WERI-Rb-1 (cell line): ENCODE data around the gene SLC35C1.

Experiments used
- DNase-seq: peaks from one replicate; pipeline ENCODE4 v3.0.0-alpha.2; 2020
- H3K27ac ChIP-seq: fragments of 250-450 bp; sonication (Bioruptor Pico); 2 replicates; pipeline ENCODE4 v1.5.1; 2020; ENCODE audit warnings: mild to moderate bottlenecking, moderate library complexity
- H3K27me3 ChIP-seq: fragments of 250-450 bp; sonication (Bioruptor Pico); 2 replicates; pipeline ENCODE4 v1.5.1; 2021; ENCODE audit warnings: mild to moderate bottlenecking, low read depth, moderate library complexity; ENCODE audit not compliant: insufficient read depth, severe bottlenecking
- H3K36me3 ChIP-seq: fragments of 250-450 bp; sonication (Bioruptor Pico); 2 replicates; pipeline ENCODE4 v1.5.1; 2020; ENCODE audit warnings: mild to moderate bottlenecking, moderate library complexity
- H3K4me3 ChIP-seq: 2 replicates; pipeline ENCODE4 v1.5.1; 2011; ENCODE audit warnings: low read depth, mild to moderate bottlenecking, control low read depth, low read length
- H3K9me3 ChIP-seq: fragments of 250-450 bp; sonication (Bioruptor Pico); 2 replicates; pipeline ENCODE4 v1.5.1; 2021; ENCODE audit warnings: mild to moderate bottlenecking, moderate library complexity; ENCODE audit not compliant: severe bottlenecking
- CTCF ChIP-seq: IDR thresholded peaks from 2 replicates; pipeline ENCODE4 v1.5.1; 2011; ENCODE audit warnings: low read depth, mild to moderate bottlenecking, control low read depth, inconsistent platforms, low read length

SLC35C1 gene

GRCh38 chr11:45765107-45765668, 39.8 kb upstream of the SLC35C1 start:
- Histone ChIP-seq H3K9me3 (no peaks in the 10 kb centered on the region), H3K4me3 (no peak overlapping the region), H3K36me3 (no peaks in the 10 kb centered on the region), H3K27ac (no peak overlapping the region), H3K27me3 (no peaks in the 10 kb centered on the region)
- TF ChIP-seq CTCF, result no peak
- no peak for DNase-seq

GRCh38 chr11:45765836-45766235, 39.1 kb upstream of the SLC35C1 start:
- Histone ChIP-seq H3K27ac (no peak overlapping the region), H3K36me3 (no peaks in the 10 kb centered on the region), H3K9me3 (no peaks in the 10 kb centered on the region), H3K4me3 (no peak overlapping the region), H3K27me3 (no peaks in the 10 kb centered on the region)
- no peak for DNase-seq
- TF ChIP-seq CTCF, result no peak

GRCh38 chr11:45766469-45766868, 38.5 kb upstream of the SLC35C1 start:
- H3K36me3 ChIP-seq, result no peaks in the 10 kb centered on the region
- TF ChIP-seq CTCF, result no peak
- no peak overlapping the region for H3K27ac ChIP-seq
- H3K9me3 ChIP-seq, result no peaks in the 10 kb centered on the region
- no peak for DNase-seq
- no peaks in the 10 kb centered on the region for H3K27me3 ChIP-seq
- H3K4me3 ChIP-seq, result no peak overlapping the region

- Histone ChIP-seq H3K27me3 (no peaks in the 10 kb centered on the region), H3K9me3 (no peaks in the 10 kb centered on the region), H3K36me3 (no peaks in the 10 kb centered on the region), H3K27ac (no peak overlapping the region), H3K4me3 (no peak overlapping the region)
- TF ChIP-seq CTCF, result no peak
- DNase-seq, result no peak
Observed at GRCh38 chr11:45768486-45768885, 36.5 kb upstream of the SLC35C1 start.

- DNase-seq, result no peak
- no peaks in the 10 kb centered on the region for H3K9me3 ChIP-seq
- no peaks in the 10 kb centered on the region for H3K27me3 ChIP-seq
- H3K27ac ChIP-seq, result no peak overlapping the region
- no peaks in the 10 kb centered on the region for H3K36me3 ChIP-seq
- no peak overlapping the region for H3K4me3 ChIP-seq
- no peak for TF ChIP-seq CTCF
Observed at GRCh38 chr11:45769960-45770359, 35.0 kb upstream of the SLC35C1 start.

GRCh38 chr11:45771193-45771565, 33.8 kb upstream of the SLC35C1 start:
- peak overlapping the region; percentile 49 for H3K4me3 ChIP-seq
- H3K36me3 ChIP-seq, result no peaks in the 10 kb centered on the region
- H3K27ac ChIP-seq, result no peak overlapping the region
- peak; percentile 72 for DNase-seq
- no peaks in the 10 kb centered on the region for H3K9me3 ChIP-seq
- no peaks in the 10 kb centered on the region for H3K27me3 ChIP-seq
- TF ChIP-seq CTCF, result peak; percentile 83
